VCaP (cell line): ENCODE measurements around the gene TMEM86B.

Source experiments
- H3K27ac ChIP-seq: fragments of 450-650 bp; 2 replicates; pipeline ENCODE4 v1.5.1; 2017
- TF ChIP-seq, protein P1 (sequence below): fragments of 450-650 bp; conservative IDR thresholded peaks from 2 replicates; pipeline ENCODE4 v1.5.1; 2017; ENCODE audit warnings: mild to moderate bottlenecking, moderate library complexity

Gene TMEM86B

DNA sequence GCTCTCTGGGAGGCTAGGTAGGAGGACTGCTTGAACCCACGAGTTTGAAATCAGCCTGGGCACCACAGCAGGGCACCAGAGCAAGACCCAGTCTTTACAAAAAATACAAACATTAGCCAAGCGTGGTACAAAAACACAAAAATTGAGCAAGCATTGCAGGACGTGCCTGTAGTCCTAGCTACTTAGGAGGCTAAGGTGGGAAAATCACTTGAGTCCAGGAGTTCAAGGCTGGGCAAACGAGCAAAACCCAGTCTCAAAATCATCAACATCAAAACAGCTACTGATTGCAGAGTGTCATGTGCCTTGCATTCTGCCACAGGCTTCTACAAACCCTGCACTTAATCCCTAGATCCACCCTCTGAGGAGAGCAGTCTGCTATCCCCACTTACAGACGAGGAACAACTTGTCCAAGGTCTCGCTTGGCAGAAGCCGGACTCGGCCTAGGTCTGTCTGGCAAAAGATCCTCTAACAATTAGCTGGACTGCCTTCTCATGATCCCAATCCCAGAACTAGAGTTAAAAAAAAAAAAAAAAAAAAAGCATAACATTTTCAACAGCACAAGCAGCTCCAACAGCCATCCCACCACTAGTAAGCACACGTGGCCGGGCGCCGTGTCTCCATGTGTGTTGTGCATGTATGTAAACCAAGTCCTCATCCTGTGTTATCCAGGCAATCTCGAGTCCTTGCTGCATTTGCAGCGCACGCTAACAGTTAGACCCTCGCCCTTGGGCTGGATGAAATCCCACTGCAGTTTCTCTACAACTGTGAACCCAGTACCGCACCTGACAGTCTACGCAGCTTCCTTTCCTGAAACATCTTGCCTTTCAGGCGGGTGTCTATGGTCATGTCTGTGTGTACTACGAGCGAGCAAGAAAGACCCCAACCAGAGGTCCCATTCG lies 28.2 kb upstream of the TMEM86B start:
- peak overlapping the region; percentile 97 for H3K27ac ChIP-seq
- TF ChIP-seq, protein P1, sequence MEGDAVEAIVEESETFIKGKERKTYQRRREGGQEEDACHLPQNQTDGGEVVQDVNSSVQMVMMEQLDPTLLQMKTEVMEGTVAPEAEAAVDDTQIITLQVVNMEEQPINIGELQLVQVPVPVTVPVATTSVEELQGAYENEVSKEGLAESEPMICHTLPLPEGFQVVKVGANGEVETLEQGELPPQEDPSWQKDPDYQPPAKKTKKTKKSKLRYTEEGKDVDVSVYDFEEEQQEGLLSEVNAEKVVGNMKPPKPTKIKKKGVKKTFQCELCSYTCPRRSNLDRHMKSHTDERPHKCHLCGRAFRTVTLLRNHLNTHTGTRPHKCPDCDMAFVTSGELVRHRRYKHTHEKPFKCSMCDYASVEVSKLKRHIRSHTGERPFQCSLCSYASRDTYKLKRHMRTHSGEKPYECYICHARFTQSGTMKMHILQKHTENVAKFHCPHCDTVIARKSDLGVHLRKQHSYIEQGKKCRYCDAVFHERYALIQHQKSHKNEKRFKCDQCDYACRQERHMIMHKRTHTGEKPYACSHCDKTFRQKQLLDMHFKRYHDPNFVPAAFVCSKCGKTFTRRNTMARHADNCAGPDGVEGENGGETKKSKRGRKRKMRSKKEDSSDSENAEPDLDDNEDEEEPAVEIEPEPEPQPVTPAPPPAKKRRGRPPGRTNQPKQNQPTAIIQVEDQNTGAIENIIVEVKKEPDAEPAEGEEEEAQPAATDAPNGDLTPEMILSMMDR = no peak

DNA sequence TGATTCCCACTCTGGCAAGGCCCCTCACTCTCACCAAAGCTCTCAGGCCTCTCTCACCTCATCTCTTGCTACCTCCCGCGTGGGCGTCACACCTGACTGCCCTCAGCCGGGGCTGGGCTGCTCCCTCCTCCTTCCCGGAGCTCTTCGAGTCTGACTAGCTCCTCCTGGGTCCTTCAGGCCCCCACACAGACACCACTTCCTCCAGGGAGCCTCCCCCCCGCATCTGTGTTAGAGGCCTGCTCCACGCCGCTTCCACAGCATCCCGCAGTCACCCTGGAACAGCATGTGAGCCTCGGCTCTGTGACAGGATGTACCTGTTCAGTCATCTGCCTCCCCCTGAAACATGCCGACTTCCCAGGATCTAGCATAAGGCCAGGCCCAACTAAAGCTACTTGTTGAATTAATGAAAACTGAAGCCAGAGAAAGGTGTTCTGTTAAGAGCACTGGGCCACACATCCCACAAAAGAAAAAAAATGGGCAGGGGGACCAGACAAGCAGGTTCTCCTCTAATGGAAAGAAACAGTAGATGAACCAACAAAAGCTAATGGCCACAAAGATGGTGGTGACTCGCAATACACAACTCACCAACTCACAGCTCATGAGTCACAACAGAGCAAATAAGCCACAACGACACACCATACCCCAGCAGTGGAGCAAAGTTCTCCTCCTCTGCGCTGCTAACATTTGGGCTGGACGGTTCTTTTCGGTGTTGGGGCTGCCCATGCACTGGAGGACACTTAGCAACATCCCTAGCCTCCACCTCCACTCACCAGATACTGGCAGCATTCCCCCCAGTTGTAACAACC lies 27.3 kb upstream of the TMEM86B start:
- peak overlapping the region; percentile 97; the same call in 1 of the 2 replicates for H3K27ac ChIP-seq
- TF ChIP-seq, protein P1 = no peak

DNA sequence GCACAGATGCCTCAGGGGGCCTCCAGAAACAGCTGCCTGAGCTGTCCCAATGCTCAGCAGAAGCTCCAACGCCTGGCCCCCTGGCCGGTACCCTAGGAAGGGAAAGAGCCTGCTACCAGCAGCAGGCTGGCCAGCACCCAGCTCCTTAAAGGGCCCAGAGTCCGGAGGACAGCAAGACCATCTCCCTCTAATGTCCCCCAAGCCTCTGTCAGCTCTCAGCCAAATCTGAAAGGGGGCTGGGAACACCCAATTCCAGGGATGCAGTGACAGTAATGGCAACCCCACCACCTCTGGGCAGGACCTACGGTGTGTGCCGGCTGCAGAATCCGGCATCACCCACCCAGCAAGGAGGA lies 26.0 kb upstream of the TMEM86B start:
- H3K27ac ChIP-seq = peak overlapping the region; percentile 97; the same call in 1 of the 2 replicates
- TF ChIP-seq, protein P1 = no peak

DNA sequence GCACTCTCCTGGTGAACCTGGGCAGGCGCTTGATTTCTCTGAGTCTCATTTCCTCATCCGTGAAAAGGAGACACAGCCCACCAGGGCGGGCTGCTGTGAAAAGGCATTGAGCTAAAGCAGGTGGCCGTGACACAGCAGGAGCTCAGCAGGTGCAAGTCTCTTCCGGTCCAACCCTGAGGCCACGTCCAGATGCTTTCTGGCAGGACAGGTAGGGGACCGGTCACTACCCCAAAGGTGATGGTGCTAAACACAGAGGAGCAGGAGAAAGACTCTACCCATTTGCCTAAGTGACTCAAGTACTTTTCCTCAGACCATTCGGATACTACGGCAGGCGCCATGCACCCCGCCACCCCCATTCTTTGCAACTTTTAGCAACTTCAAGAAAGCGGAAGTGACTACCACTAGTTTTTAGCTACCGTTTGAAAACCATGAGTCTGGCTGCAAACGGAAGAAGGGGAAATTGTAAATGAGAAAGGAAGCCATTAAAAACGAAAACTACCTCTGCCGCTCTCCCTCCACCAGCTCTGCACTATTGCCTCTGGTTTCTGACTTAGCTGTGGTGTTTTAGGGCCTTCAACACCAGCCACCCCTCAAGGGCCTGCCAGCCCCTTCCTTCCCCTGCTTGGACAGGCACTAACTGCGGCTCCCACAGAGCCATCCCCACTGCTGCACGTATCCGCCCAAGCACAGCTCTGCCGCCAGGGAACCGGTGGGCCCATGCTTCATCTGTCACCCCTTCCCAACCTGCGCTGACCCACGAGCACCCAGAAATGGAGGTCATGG lies 25.5 kb upstream of the TMEM86B start:
- TF ChIP-seq, protein P1 = no peak
- H3K27ac ChIP-seq = peak overlapping the region; percentile 97; the same call in 1 of the 2 replicates

DNA sequence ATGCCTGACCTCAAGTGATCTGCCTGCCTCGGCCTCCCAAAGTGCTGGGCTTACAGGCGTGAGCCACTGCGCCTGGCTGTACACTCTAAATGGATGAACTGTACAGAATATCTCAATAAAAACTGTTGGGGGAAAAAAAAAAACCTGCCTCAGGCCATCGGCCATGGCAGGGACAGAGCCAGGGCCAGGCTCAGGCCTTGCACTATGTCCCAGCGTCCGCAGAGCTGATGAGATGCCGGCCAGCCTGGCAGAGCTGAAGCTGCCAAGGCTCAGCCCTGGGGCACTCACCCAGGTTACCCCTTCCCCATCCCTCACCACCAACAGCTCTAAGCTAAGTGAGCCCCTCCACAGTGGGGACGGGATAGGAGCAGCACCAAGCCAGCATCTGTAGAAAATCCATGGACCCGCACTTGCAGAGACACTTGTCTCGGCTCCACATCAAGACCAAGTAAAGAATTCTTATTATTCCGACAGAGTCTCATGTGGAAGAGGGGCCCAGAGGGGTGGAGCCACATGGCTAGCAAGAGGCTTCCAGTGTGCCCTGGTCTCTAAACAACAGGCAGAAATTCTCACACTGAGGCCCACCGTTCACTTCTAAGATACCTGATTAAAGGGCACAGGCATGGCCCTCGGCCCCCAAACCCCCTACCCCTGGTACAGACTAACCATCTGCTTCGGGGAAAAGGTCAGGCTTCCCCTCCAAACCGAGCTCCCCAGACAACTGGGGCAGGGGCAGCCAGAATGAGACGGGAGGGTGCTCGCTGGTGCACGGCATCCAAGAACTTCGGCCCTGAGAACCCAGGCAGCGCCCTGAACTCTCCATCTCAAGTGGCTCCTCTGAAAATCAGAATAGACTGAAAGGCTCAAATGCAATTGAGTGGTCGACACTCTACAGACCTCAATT lies 24.4 kb upstream of the TMEM86B start:
- H3K27ac ChIP-seq = peak overlapping the region; percentile 97; the same call in 1 of the 2 replicates
- TF ChIP-seq, protein P1 = no peak

DNA sequence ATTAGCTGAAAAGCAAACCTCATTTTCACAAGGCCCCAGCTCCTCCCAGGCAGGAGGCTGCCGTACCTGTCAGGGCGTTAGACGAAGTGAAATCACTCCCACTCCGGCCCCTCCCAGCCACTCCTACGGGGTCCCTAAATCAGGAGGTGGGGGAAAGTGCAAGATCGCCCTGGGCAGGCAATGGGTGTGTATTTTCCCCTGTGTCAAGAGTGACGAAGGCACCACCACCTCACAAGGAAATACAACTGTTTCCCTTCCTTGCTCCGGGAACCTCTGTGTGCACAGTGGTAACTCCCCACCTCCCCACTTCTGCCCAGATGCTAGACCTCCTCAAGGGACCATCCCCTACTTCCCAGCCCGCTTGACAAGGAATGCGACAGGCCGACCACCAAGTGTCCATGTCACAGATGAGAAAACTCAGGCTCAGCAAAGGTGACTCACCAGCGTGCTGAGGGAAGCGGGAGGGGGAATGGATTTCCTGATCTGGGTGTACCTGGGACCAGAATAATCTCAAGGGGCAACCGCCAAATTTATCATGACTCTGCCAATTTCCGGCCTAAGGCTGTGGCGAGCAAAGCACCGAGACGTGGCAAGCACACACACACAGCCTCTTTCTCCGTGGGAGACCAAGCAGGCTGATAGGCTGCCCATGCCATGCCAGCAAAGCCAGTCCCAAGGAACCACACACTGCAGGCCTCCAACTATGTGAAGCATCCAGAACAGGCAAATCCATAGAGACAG lies 22.9 kb upstream of the TMEM86B start:
- no peak overlapping the region for H3K27ac ChIP-seq
- TF ChIP-seq, protein P1 = no peak
